HUES6 (cell line): ENCODE data around the gene IP6K2.

ENCODE experiments used
- H3K27ac ChIP-seq: 2 replicates; pipeline ENCODE4 v1.7.0; 2013; ENCODE audit warnings: low read depth, mild to moderate bottlenecking, low read length, inconsistent platforms
- H3K27me3 ChIP-seq: 2 replicates; pipeline ENCODE4 v1.6.1; 2013; ENCODE audit warnings: low read length; ENCODE audit not compliant: control insufficient read depth, insufficient read depth
- H3K36me3 ChIP-seq: 2 replicates; pipeline ENCODE4 v1.6.1; 2013; ENCODE audit warnings: low read length; ENCODE audit not compliant: control insufficient read depth, insufficient read depth
- H3K4me1 ChIP-seq: 2 replicates; pipeline ENCODE4 v1.6.1; 2013; ENCODE audit warnings: low read length; ENCODE audit not compliant: control insufficient read depth, insufficient read depth
- H3K4me3 ChIP-seq: 2 replicates; pipeline ENCODE4 v1.5.1; 2013; ENCODE audit warnings: low read depth, low read length
- H3K9ac ChIP-seq: one replicate; pipeline ENCODE4 v1.6.1; 2013; ENCODE audit warnings: mild to moderate bottlenecking, low read length
- H3K9me3 ChIP-seq: 2 replicates; pipeline ENCODE4 v1.6.1; 2013; ENCODE audit warnings: low read depth, low read length; ENCODE audit not compliant: control insufficient read depth, insufficient read depth

The IP6K2 gene

DNA sequence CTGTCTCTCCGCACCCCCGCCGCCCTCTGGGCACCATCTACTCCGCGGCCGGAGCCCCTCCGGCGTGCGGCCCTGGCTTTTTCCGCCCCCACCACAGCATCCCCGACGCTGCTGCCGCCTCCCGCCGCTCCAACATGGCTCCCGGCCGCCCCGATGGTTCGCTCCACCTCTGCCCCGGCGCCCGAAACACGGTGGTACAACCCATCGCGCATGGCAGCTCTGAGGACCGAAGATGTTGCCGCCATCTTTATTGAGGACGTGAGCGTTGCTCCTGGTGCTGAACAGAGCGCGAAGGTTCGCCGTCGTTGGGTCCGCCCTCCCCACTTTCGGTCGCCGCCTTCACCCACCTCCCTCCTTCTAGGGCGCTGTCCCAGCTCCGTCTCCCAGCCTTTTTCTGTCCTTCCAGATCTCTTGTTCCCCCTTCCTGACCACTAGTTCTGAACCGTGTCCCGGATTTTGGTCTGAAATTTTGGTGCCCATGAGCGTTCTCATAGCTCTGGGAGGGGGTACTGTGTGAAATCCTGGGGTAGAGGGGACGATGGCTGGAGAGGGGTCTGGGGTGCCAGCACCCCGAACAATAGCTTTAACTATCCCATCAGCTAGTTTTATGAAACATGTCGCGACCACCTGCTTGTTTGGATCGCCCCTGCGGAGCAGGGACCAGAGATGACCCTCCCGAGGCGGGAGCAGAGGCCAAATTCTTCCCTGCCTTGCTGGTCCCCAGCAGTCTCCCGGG, 54.1 kb downstream of the IP6K2 start, which contains the start of gene CELSR3:
Gene CELSR3 (minus strand): TSS at position 134 of the 736 bp plus-strand sequence. CDS start 252 bp downstream, outside the sequence.
- Histone ChIP-seq H3K36me3 (peaks cover 21% of the 10 kb centered on the region), H3K9me3 (no peaks in the 10 kb centered on the region), H3K9ac (peak within 1 kb of the TSS; percentile 85), H3K27ac (peak within 1 kb of the TSS; percentile 94), H3K4me3 (peak within 1 kb of the TSS; percentile 72), H3K4me1 (peaks cover 10% of the 10 kb centered on the region), H3K27me3 (peaks cover 3% of the 10 kb centered on the region; the same call in 1 of the 2 replicates)

DNA sequence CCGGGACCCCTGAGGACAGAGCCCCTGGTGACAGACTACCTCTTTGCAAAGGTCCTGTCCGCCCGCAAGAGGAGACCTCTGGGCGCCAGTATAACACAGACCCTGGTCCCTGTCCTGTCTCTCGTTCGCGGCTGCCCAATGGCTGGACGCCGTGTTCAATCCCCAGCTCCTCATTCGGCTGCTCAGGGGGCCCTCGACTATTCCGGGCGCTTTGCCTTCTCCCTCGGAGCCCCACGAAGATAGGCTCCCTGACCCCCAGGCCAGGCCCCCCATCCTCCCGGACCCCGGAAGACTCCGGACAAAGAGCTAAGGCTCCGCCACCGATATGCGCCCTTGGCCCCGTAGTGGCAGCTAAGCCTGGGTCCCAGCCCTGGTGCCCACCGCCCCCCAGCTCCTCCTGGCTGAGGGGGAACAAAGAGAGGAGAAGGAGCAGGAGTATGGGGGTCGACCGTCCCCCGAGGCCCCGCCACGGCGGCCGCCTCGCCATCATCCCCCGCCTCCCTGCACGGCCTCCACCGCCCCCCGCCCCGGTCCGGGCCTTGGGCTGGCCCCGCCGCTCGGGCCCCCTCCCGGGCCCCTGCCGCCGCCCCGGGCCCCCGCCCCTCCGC, 54.8 kb downstream of the IP6K2 start:
- H3K9ac ChIP-seq, result peak overlapping the region; percentile 3
- no peaks in the 10 kb centered on the region for H3K9me3 ChIP-seq
- peaks cover 3% of the 10 kb centered on the region; the same call in 1 of the 2 replicates for H3K27me3 ChIP-seq
- no peak overlapping the region for H3K27ac ChIP-seq
- H3K36me3 ChIP-seq, result peaks cover 21% of the 10 kb centered on the region
- H3K4me1 ChIP-seq, result peaks cover 10% of the 10 kb centered on the region
- H3K4me3 ChIP-seq, result peak overlapping the region; percentile 72

DNA sequence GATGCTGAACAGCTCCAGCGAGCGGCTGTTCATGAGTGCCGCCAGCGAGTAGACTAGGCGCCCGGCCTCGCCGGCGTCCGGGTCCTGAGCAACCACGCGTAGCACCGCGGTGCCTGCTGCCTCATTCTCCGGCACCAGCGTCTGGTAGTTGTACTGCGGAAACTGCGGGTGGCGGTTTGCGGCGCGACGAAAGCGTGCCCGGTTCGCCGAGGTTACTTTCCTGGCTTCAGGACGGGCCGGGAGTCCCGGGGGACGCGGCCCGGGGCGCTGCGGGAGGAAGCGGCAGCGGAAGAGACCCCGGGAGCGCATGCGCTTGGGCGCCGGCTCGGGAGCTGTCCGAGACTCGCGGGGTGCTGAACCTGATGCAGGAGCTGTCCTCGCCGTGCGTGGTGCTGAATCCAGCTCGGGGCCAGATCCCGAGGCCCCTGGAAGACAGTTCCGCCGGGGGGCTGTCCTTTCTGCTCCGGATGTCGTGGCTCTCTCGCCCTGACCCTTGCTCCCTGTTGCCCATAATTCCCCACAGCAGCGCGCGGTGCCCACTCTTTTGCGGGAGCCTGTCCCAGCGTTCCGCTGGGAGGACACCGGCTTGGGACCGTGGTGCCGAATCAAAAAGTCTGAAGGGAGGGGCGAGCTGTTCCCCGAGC, 55.4 kb downstream of the IP6K2 start:
- Histone ChIP-seq H3K27ac (no peak overlapping the region), H3K9ac (peak overlapping the region; percentile 3), H3K9me3 (no peaks in the 10 kb centered on the region), H3K4me1 (peaks cover 16% of the 10 kb centered on the region), H3K4me3 (peak overlapping the region; percentile 72), H3K27me3 (peaks cover 3% of the 10 kb centered on the region; the same call in 1 of the 2 replicates), H3K36me3 (peaks cover 24% of the 10 kb centered on the region)

DNA sequence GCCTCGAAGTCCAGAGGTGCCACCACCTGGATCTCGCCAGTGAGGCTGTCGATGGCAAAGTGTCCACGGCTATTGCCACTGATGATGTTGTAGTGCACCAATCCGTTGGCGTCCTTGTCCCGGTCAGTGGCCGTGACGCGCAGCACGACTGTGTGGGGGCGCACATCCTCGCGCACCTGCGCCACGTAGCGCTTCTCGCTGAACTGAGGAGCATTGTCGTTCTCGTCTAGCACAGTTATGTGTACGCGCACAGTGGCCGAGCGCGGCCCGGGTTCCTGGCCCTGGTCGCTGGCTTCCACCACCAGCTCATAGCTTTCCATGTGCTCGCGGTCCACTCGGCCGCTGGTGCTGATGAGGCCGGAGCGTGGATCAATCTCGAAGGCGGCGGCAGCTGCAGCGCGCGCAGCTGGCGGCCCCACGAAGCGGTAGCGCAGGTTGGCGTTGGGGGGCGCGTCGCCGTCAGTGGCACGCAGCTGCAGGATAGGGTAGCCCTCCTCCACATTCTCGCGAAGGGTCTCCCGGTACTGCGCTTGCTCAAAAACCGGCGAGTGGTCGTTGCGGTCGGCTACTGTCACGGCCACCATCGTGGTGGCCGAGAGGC, 56.1 kb downstream of the IP6K2 start:
- Histone ChIP-seq H3K4me1 (peaks cover 17% of the 10 kb centered on the region), H3K27me3 (peaks cover 3% of the 10 kb centered on the region; the same call in 1 of the 2 replicates), H3K4me3 (peak overlapping the region; percentile 72), H3K27ac (no peak overlapping the region), H3K9ac (no peak overlapping the region), H3K9me3 (no peaks in the 10 kb centered on the region), H3K36me3 (peaks cover 24% of the 10 kb centered on the region)

DNA sequence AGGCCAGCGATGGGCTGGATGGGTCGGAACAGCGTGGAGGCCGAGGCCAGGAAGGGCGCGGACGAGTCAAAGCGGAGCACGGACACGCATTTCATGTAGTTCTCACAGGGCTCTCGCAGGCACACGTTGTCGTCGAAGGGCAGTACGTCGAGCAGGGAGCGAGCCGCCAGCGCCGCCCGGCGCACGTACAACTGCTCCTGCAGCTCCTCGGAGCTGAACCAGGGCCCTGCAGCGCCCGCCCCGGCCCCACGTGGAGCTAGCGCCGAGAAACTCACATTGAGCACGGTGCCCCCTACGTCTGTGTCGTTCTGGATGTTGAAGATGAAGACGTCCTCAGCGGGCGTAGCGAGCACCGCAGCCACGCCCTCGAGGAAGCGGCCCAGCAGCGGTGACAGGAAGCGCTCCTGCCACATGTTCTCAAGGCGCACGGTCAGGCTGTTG, 60.2 kb downstream of the IP6K2 start:
- Histone ChIP-seq H3K4me1 (peaks cover 11% of the 10 kb centered on the region), H3K9me3 (no peaks in the 10 kb centered on the region), H3K27ac (no peak overlapping the region), H3K4me3 (peak overlapping the region; percentile 62), H3K9ac (no peak overlapping the region), H3K36me3 (peaks cover 50% of the 10 kb centered on the region), H3K27me3 (peaks cover 10% of the 10 kb centered on the region; the same call in 1 of the 2 replicates)

DNA sequence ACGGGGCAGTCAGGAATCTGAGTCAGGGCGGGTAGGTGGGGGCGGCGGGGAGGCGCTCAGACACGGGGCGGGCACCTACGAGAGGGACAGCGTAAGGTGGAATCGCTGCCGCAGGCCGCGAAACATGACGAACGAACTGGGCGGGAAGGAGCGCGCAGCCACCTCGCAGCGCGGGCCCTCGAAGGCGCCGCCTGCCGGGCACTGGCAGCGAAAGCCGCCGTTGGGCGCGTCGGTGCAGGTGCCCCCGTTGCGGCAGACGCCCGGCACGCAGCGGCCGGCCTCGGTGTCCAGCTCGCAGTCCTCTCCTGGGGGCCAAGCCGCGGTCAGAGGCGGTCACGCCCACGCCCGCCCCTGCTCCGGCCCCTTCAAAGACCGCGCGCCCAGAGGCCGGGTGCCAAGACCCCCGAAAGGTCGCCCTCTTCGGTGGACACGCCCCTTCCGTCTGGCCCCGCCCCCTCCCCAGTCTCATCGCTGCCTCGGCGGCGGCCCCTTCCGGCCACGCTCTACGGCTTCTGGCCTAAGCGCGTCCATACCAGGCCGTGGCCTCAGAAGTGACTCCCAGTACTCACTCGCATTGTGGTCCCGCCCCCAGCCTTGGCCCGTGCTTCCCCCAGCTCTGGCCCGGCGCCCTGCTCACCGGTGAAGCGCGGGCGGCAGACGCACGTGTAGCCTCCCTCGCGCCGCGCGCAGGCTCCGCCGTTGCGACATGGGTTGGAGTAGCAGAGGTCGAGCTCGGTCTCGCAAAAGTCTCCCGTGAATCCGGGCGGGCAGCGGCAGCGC, 60.8 kb downstream of the IP6K2 start:
- H3K4me3 ChIP-seq, result peak overlapping the region; percentile 62
- H3K9ac ChIP-seq, result no peak overlapping the region
- no peaks in the 10 kb centered on the region for H3K9me3 ChIP-seq
- H3K4me1 ChIP-seq, result peaks cover 11% of the 10 kb centered on the region
- H3K27me3 ChIP-seq, result peaks cover 10% of the 10 kb centered on the region; the same call in 1 of the 2 replicates
- no peak overlapping the region for H3K27ac ChIP-seq
- peaks cover 56% of the 10 kb centered on the region for H3K36me3 ChIP-seq

DNA sequence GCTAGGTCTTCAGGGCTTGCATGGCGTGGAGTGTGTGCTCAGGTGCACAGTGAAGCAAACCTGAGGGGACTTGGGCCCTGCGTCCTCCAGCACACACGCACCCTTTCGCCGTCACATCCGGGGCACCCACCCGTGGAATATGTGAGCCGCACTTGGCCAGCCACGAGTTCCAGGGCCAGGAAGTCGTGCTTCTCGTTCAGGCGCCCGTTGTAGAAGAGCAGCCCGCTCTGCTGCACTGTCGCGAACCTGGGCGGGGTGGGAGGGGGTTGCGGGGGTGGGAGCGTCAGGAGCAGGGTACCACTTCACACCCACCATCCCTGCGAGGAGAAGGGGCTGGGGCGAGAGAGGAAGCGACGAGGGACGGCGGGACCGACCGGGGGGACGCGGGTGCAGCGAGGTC, 61.4 kb downstream of the IP6K2 start:
- Histone ChIP-seq H3K9me3 (no peaks in the 10 kb centered on the region), H3K27me3 (peaks cover 7% of the 10 kb centered on the region; the same call in 1 of the 2 replicates), H3K27ac (no peak overlapping the region), H3K4me3 (peak overlapping the region; percentile 62), H3K9ac (peak overlapping the region; percentile 34), H3K4me1 (peaks cover 11% of the 10 kb centered on the region), H3K36me3 (peaks cover 60% of the 10 kb centered on the region)

DNA sequence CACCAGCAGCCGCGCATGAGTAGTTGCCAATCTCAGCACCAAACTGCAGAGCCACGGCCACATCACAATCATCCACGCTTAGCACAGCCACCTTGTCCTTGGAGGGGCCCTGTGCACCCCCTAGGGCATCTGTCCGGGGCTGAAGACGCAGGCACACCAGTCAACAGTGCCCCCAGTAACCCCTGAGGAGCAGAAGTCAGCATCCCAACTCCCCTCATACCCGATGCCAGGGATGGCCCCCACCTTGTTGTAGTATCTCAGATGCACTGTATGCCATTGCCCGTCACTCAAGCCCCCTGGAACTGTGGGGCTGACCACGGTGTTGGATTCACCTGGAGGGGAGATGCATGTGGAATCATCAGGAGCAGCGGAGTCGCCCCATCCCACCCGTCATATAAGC, 62.0 kb downstream of the IP6K2 start:
- Histone ChIP-seq H3K9ac (peak overlapping the region; percentile 34), H3K27me3 (peaks cover 7% of the 10 kb centered on the region; the same call in 1 of the 2 replicates), H3K4me1 (peaks cover 11% of the 10 kb centered on the region), H3K36me3 (peaks cover 55% of the 10 kb centered on the region), H3K9me3 (no peaks in the 10 kb centered on the region), H3K27ac (no peak overlapping the region), H3K4me3 (peak overlapping the region; percentile 62)

DNA sequence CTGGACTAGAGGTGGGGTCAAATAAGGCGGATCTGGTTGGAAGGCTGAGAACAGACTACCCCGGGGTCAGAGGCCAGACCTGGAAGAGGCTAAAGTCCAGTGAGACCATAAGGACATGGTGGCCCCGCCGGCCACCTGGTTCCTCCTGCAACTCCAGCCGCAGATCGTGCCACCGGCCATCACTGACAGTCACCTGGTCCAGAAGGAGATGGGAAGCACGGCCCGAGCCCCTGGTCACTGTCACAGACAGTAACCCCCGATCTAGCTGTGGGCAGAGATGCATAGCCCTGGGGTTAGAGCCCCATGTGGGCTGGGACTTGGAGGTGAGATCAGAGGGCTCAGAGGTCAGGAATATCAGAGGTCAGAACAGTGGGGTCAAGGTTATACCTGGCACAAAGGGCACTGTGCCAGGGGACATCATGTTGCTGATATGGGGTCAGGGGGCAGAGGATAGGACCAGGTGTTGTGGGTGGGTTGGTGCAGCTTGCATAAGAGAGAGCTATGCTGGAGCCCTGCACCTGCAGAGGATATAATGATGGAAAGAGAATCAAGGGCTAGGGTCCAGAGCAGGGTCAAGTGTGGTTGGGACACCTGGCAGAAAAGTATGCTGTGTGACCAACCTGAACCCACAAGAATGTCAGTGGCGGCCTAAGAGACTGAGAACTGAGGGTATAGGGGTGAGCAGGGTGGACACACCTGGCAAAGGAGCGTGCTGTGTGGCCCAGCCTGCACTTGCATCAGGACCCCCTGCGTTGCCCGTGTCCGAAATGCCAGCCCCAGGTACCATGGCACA, 63.9 kb downstream of the IP6K2 start:
- peaks cover 7% of the 10 kb centered on the region; the same call in 1 of the 2 replicates for H3K27me3 ChIP-seq
- H3K4me1 ChIP-seq, result peaks cover 11% of the 10 kb centered on the region
- H3K36me3 ChIP-seq, result peaks cover 56% of the 10 kb centered on the region
- no peak overlapping the region for H3K9ac ChIP-seq
- H3K4me3 ChIP-seq, result no peak overlapping the region
- H3K27ac ChIP-seq, result no peak overlapping the region
- no peaks in the 10 kb centered on the region for H3K9me3 ChIP-seq
